Cardiac muscle cell (in vitro differentiated cells and primary cell): Measurements from ENCODE around the gene ADCY5. TPM values are rescaled to one million over a fixed set of nuclear protein-coding genes. Genes with fewer than 3 reads are reported as not detected.

Source experiments
- DNase-seq, 2 donors: peaks; one replicate each; pipeline versions ENCODE4 v3.0.0 to v3.0.0-alpha.2; 2010 to 2017; ENCODE audit warnings: low read depth in 1 of 2, low spot score in 1 of 2
- H3K27ac ChIP-seq: fragments of 200-600 bp; sonication (generic); 2 replicates; pipeline ENCODE4 v1.5.1; 2016
- H3K27me3 ChIP-seq: fragments of 200-600 bp; sonication (generic); 2 replicates; pipeline ENCODE4 v1.6.0; 2016; ENCODE audit warnings: control low read depth
- H3K36me3 ChIP-seq: fragments of 200-600 bp; sonication (generic); 2 replicates; pipeline ENCODE4 v1.5.1; 2016; ENCODE audit warnings: control low read depth
- H3K4me1 ChIP-seq: fragments of 200-600 bp; sonication (generic); 2 replicates; pipeline ENCODE4 v1.8.1; 2017; ENCODE audit warnings: low read depth, mild to moderate bottlenecking, mixed run types
- H3K4me3 ChIP-seq: fragments of 200-600 bp; sonication (generic); 2 replicates; pipeline ENCODE4 v1.5.1; 2016; ENCODE audit warnings: mild to moderate bottlenecking
- H3K9me3 ChIP-seq: fragments of 200-600 bp; sonication (generic); 2 replicates; pipeline ENCODE4 v1.5.1; 2017; ENCODE audit warnings: low read depth, mild to moderate bottlenecking, control low read depth
- CTCF ChIP-seq: IDR thresholded peaks from 2 replicates; pipeline ENCODE4 v1.5.1; 2012; ENCODE audit warnings: low read depth, mild to moderate bottlenecking, low read length
- polyA plus RNA-seq: library from polyadenylated mRNA; unstranded; fragments of >200 nt; fragmentation: Nextera tagmentation; extraction: Ambion mirVana; gene quantifications from 2 replicates; pipeline ENCODE4 v1.2.1, GENCODE V29; 2016
- total RNA-seq: library from RNA; depleted of rRNA; stranded (reverse); fragments of >200 nt; gene quantifications from 2 replicates; pipeline ENCODE4 v1.2.3, GENCODE V29; 2016

ADCY5 gene
- total and polyA plus RNA-seq, 2 experiments from 2014 or later, result 38.4 to 93.7 TPM

DNA sequence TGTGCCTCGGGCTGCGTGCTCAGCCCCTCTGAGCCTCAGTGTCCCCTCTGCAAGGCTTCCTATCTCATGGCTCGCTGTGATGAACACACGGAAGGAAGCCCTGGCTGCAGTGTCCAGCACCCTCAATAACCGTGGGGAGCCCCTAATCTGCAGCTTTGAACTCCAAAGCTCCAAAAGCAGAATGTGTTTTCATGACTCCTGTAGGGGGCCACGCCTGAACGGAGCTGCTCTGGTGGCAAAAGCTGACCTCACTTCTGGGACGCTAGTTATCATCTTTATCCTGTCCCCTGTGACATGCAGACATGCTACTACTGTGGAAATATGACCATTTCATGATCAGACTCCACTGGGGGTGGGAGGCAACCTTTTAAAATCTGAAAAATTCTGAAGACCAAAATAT is 148.3 kb downstream of the ADCY5 start:
- no peak overlapping the region for H3K27ac ChIP-seq
- no peak overlapping the region for H3K4me3 ChIP-seq
- TF ChIP-seq CTCF, result no peak
- H3K9me3 ChIP-seq, result no peaks in the 10 kb centered on the region
- no peaks in the 10 kb centered on the region for H3K4me1 ChIP-seq
- no peaks in the 10 kb centered on the region for H3K27me3 ChIP-seq
- no peak for DNase-seq
- H3K36me3 ChIP-seq, result peaks cover 24% of the 10 kb centered on the region

DNA sequence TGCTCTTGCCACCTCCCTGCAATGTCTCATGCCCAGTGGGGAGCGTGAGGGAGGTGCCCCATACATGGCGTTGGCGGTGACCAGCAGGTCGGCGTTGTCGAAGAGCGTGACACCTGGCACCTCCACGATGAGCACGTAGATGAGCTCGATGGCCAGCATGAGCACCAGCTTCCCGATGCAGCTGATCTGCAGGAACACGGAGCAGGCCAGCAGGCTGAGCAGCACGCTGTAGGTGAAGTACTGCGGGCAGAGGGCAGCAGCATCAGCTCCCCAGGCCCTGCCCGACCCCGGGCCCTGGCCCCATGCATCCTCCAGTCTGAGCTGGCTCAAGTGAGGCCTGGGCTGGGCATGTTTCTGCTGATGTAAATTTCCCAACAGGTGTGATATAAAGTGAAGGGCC is 148.8 kb downstream of the ADCY5 start:
- Histone ChIP-seq H3K4me3 (no peak overlapping the region), H3K4me1 (no peaks in the 10 kb centered on the region), H3K9me3 (no peaks in the 10 kb centered on the region), H3K36me3 (peaks cover 24% of the 10 kb centered on the region), H3K27me3 (no peaks in the 10 kb centered on the region), H3K27ac (no peak overlapping the region)
- DNase-seq, result no peak
- no peak for TF ChIP-seq CTCF

- Histone ChIP-seq H3K27ac (no peak overlapping the region), H3K4me1 (no peaks in the 10 kb centered on the region), H3K9me3 (no peaks in the 10 kb centered on the region), H3K36me3 (peaks cover 24% of the 10 kb centered on the region), H3K4me3 (no peak overlapping the region), H3K27me3 (no peaks in the 10 kb centered on the region)
- no peak for DNase-seq
- no peak for TF ChIP-seq CTCF
Observed at GRCh38 chr3:123299581-123299980, 149.3 kb downstream of the ADCY5 start.

DNA sequence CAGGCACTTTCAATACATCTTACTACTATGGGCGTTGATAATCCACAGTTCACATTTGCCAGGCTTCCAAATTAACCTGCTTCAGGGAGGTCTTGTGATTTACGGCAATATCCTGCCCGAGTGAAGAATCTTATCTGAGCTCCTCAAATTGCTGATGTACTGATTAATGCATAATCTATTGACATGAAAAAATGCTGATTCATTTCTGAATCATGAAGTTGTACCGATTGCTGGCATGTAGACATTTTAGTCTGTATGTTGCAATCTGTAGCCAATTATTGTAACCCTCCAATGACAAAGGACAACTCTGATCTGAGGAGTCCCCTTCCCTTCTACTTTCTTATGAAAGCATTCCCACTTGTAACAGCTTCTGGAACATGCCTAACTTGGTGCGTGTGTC is 150.0 kb downstream of the ADCY5 start:
- H3K9me3 ChIP-seq, result no peaks in the 10 kb centered on the region
- H3K4me1 ChIP-seq, result no peaks in the 10 kb centered on the region
- DNase-seq, result no peak
- no peak overlapping the region for H3K4me3 ChIP-seq
- no peaks in the 10 kb centered on the region for H3K27me3 ChIP-seq
- H3K36me3 ChIP-seq, result peaks cover 24% of the 10 kb centered on the region
- no peak for TF ChIP-seq CTCF
- no peak overlapping the region for H3K27ac ChIP-seq

DNA sequence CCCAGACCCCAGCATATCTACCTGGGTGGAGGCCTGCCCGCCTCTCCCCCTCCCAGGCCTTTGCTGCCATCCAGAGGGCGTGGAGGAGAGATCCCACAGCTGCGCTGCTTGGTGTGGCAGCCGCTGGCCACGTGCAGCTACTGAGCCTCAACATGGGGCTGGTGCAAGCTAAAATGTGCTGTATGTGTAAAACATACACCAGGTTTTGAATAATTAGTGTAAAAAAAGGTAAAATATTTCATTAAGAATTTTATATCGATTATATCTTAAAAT is 151.3 kb downstream of the ADCY5 start:
- H3K27ac ChIP-seq, result no peak overlapping the region
- no peaks in the 10 kb centered on the region for H3K27me3 ChIP-seq
- H3K9me3 ChIP-seq, result no peaks in the 10 kb centered on the region
- H3K36me3 ChIP-seq, result peaks cover 15% of the 10 kb centered on the region
- DNase-seq, result no peak
- no peaks in the 10 kb centered on the region for H3K4me1 ChIP-seq
- no peak for TF ChIP-seq CTCF
- no peak overlapping the region for H3K4me3 ChIP-seq

DNA sequence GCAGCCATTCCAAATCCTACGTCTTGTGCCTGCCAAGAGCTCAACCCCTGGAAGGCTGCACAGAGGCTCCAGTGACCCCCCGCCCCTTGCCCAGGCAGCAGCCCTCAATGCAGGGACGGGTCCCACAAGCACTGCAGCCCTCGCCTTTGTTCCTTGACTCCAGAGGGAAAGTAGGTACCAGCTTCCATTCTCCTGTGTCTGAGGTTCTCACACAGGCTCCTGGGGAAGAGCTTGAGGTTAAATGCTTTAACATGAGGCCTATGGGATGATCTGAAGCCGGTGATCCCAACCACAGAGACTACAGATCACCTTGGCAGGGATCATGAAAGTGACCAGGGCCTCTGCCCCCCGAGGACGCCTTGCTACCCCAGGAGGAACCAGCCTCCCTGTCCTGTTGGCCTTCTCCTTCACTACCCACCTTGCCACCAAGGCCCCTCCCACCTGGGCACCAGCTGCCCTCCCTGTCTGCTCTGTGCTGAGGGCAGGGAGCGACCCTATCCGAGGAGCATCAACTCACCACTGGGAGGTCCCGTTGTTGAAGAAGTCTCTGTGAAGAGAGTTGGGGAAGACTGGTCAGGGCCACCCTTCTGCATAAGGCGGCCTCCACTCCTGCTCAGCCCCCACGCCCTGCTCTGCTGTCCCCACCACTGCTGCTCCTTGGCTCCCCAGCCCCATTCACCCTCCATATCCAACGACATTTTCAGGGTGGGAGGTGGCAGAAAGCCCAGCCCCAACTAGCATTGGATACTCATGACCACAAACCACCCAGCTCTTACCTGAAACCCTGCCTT is 151.9 kb downstream of the ADCY5 start:
- no peaks in the 10 kb centered on the region for H3K9me3 ChIP-seq
- TF ChIP-seq CTCF, result no peak
- H3K27me3 ChIP-seq, result no peaks in the 10 kb centered on the region
- peaks cover 10% of the 10 kb centered on the region for H3K36me3 ChIP-seq
- no peak for DNase-seq
- H3K4me1 ChIP-seq, result no peaks in the 10 kb centered on the region
- no peak overlapping the region for H3K4me3 ChIP-seq
- no peak overlapping the region for H3K27ac ChIP-seq
